SJCRH30 (cell line): Measurements from ENCODE around the gene TRDN. TPM values are rescaled to one million over a fixed set of nuclear protein-coding genes. Genes with fewer than 3 reads are reported as not detected.

ENCODE experiments used
- DNase-seq, 2 experiments: peaks; one replicate each; pipeline ENCODE4 v3.0.0-alpha.2; 2015 to 2020
- H3K27ac ChIP-seq: fragments of 250-450 bp; sonication (Bioruptor Pico); 2 replicates; pipeline ENCODE4 v1.5.1; 2020; ENCODE audit warnings: mild to moderate bottlenecking, moderate library complexity
- H3K27me3 ChIP-seq: fragments of 250-450 bp; sonication (Bioruptor Pico); 2 replicates; pipeline ENCODE4 v1.5.1; 2020; ENCODE audit warnings: mild to moderate bottlenecking, moderate library complexity
- H3K36me3 ChIP-seq: fragments of 250-450 bp; sonication (Bioruptor Pico); 2 replicates; pipeline ENCODE4 v1.5.1; 2020; ENCODE audit warnings: mild to moderate bottlenecking, moderate library complexity
- H3K4me1 ChIP-seq: fragments of 250-450 bp; sonication (Bioruptor Pico); 2 replicates; pipeline ENCODE4 v1.5.1; 2020; ENCODE audit warnings: mild to moderate bottlenecking, moderate library complexity
- H3K4me3 ChIP-seq: fragments of 250-450 bp; sonication (Bioruptor Pico); 2 replicates; pipeline ENCODE4 v1.5.1; 2020; ENCODE audit warnings: mild to moderate bottlenecking, moderate library complexity
- H3K9me3 ChIP-seq: fragments of 250-450 bp; sonication (Bioruptor Pico); replicated peaks from 2 replicates; pipeline ENCODE4 v1.5.1; 2020; ENCODE audit warnings: mild to moderate bottlenecking, moderate library complexity
- total RNA-seq: library from RNA; depleted of rRNA; stranded (reverse); fragments of >200 nt; shearing (Covaris generic); gene quantifications from 2 replicates; pipeline ENCODE4 v1.2.3, GENCODE V29; 2014

The TRDN gene
- total RNA-seq, 1 experiment from 2014 or later: 0.02 TPM

- H3K27ac ChIP-seq: no peak overlapping the region
Observed at GRCh38 chr6:123214433-123214832, 422.3 kb downstream of the TRDN start.

GRCh38 chr6:123213921-123214320 lies 422.8 kb downstream of the TRDN start:
- no peak for DNase-seq
- H3K4me1 ChIP-seq: no peaks in the 10 kb centered on the region
- no peaks in the 10 kb centered on the region for H3K9me3 ChIP-seq
- H3K36me3 ChIP-seq: no peaks in the 10 kb centered on the region
- no peak overlapping the region for H3K4me3 ChIP-seq
- H3K27me3 ChIP-seq: no peaks in the 10 kb centered on the region
- H3K27ac ChIP-seq: no peak overlapping the region

More at GRCh38 chr6:123214433-123214832, 422.3 kb downstream of the TRDN start:
- Histone ChIP-seq H3K9me3 (no peaks in the 10 kb centered on the region), H3K4me3 (no peak overlapping the region), H3K36me3 (no peaks in the 10 kb centered on the region), H3K4me1 (no peaks in the 10 kb centered on the region), H3K27me3 (no peaks in the 10 kb centered on the region)
- no peak for DNase-seq

- no peak for DNase-seq
- no peaks in the 10 kb centered on the region for H3K36me3 ChIP-seq
- no peaks in the 10 kb centered on the region for H3K4me1 ChIP-seq
- H3K9me3 ChIP-seq: no peaks in the 10 kb centered on the region
- H3K4me3 ChIP-seq: no peak overlapping the region
- no peaks in the 10 kb centered on the region for H3K27me3 ChIP-seq
- no peak overlapping the region for H3K27ac ChIP-seq
Observed at GRCh38 chr6:123211777-123212545, 424.8 kb downstream of the TRDN start.

GRCh38 chr6:123210645-123211044 lies 426.1 kb downstream of the TRDN start:
- H3K27ac ChIP-seq: no peak overlapping the region
- H3K9me3 ChIP-seq: no peaks in the 10 kb centered on the region
- DNase-seq: no peak
- no peaks in the 10 kb centered on the region for H3K36me3 ChIP-seq
- H3K27me3 ChIP-seq: no peaks in the 10 kb centered on the region
- no peak overlapping the region for H3K4me3 ChIP-seq
- H3K4me1 ChIP-seq: no peaks in the 10 kb centered on the region

GRCh38 chr6:123207967-123208510 lies 428.7 kb downstream of the TRDN start:
- no peaks in the 10 kb centered on the region for H3K27me3 ChIP-seq
- H3K4me1 ChIP-seq: no peaks in the 10 kb centered on the region

GRCh38 chr6:123203928-123204327 lies 432.8 kb downstream of the TRDN start:
- no peaks in the 10 kb centered on the region for H3K4me1 ChIP-seq
- H3K9me3 ChIP-seq: no peaks in the 10 kb centered on the region
- H3K27ac ChIP-seq: no peak overlapping the region
- H3K4me3 ChIP-seq: no peak overlapping the region
- no peaks in the 10 kb centered on the region for H3K27me3 ChIP-seq
- H3K36me3 ChIP-seq: no peaks in the 10 kb centered on the region
- DNase-seq: no peak

More at GRCh38 chr6:123207967-123208510, 428.7 kb downstream of the TRDN start:
- no peaks in the 10 kb centered on the region for H3K36me3 ChIP-seq
- H3K27ac ChIP-seq: no peak overlapping the region
- no peak overlapping the region for H3K4me3 ChIP-seq
- no peak for DNase-seq
- H3K9me3 ChIP-seq: no peaks in the 10 kb centered on the region

GRCh38 chr6:123201869-123202372 lies 434.8 kb downstream of the TRDN start:
- no peaks in the 10 kb centered on the region for H3K9me3 ChIP-seq
- no peaks in the 10 kb centered on the region for H3K36me3 ChIP-seq
- H3K27me3 ChIP-seq: no peaks in the 10 kb centered on the region
- H3K4me3 ChIP-seq: no peak overlapping the region
- H3K4me1 ChIP-seq: no peaks in the 10 kb centered on the region
- no peak overlapping the region for H3K27ac ChIP-seq
- DNase-seq: no peak

- Histone ChIP-seq H3K27ac (no peak overlapping the region), H3K27me3 (no peaks in the 10 kb centered on the region), H3K9me3 (no peaks in the 10 kb centered on the region), H3K4me3 (no peak overlapping the region), H3K4me1 (no peaks in the 10 kb centered on the region), H3K36me3 (no peaks in the 10 kb centered on the region)
- DNase-seq: no peak
Observed at GRCh38 chr6:123193298-123193697, 443.5 kb downstream of the TRDN start.

- H3K36me3 ChIP-seq: no peaks in the 10 kb centered on the region
- no peaks in the 10 kb centered on the region for H3K4me1 ChIP-seq
- H3K27me3 ChIP-seq: no peaks in the 10 kb centered on the region
- no peak for DNase-seq
- no peak overlapping the region for H3K4me3 ChIP-seq
- H3K9me3 ChIP-seq: no peaks in the 10 kb centered on the region
- no peak overlapping the region for H3K27ac ChIP-seq
Observed at GRCh38 chr6:123189816-123190215, 446.9 kb downstream of the TRDN start.

GRCh38 chr6:123182998-123183397 lies 453.8 kb downstream of the TRDN start:
- Histone ChIP-seq H3K36me3 (no peaks in the 10 kb centered on the region), H3K27ac (no peak overlapping the region), H3K4me1 (no peaks in the 10 kb centered on the region), H3K27me3 (no peaks in the 10 kb centered on the region), H3K9me3 (no peaks in the 10 kb centered on the region), H3K4me3 (no peak overlapping the region)
- DNase-seq: no peak

- Histone ChIP-seq H3K27me3 (no peaks in the 10 kb centered on the region), H3K27ac (no peak overlapping the region), H3K9me3 (no peaks in the 10 kb centered on the region), H3K4me1 (no peaks in the 10 kb centered on the region), H3K4me3 (no peak overlapping the region), H3K36me3 (no peaks in the 10 kb centered on the region)
- DNase-seq: no peak
Observed at GRCh38 chr6:123176706-123177105, 460.0 kb downstream of the TRDN start.

GRCh38 chr6:123171341-123172115 lies 465.2 kb downstream of the TRDN start:
- Histone ChIP-seq H3K4me3 (no peak overlapping the region), H3K4me1 (no peaks in the 10 kb centered on the region), H3K27ac (no peak overlapping the region), H3K27me3 (no peaks in the 10 kb centered on the region), H3K36me3 (no peaks in the 10 kb centered on the region), H3K9me3 (no peaks in the 10 kb centered on the region)
- no peak for DNase-seq

- Histone ChIP-seq H3K4me1 (no peaks in the 10 kb centered on the region), H3K27ac (no peak overlapping the region), H3K27me3 (no peaks in the 10 kb centered on the region), H3K36me3 (no peaks in the 10 kb centered on the region), H3K9me3 (no peaks in the 10 kb centered on the region), H3K4me3 (no peak overlapping the region)
- no peak for DNase-seq
Observed at GRCh38 chr6:123169774-123170095, 467.0 kb downstream of the TRDN start.

GRCh38 chr6:123168892-123169773 lies 467.6 kb downstream of the TRDN start:
- no peaks in the 10 kb centered on the region for H3K4me1 ChIP-seq

More at GRCh38 chr6:123168892-123169773, 467.6 kb downstream of the TRDN start:
- H3K9me3 ChIP-seq: no peaks in the 10 kb centered on the region
- H3K27me3 ChIP-seq: no peaks in the 10 kb centered on the region
- no peaks in the 10 kb centered on the region for H3K36me3 ChIP-seq
- no peak for DNase-seq
- no peak overlapping the region for H3K4me3 ChIP-seq
- H3K27ac ChIP-seq: no peak overlapping the region
